ACHN (cell line): ENCODE data around the gene LRG1.

Experiments used
- DNase-seq: peaks from one replicate; pipeline ENCODE4 v3.0.0-alpha.2; 2015
- in situ Hi-C: cut with HindIII; loops from 2 replicates; pipeline ENCODE4 v1.10.0; 2017; ENCODE audit warnings: low sequenced_read_pairs, low pct_ligation_motif_present, low pct_unique_long_range_greater_than_20kb

LRG1 gene

DNA sequence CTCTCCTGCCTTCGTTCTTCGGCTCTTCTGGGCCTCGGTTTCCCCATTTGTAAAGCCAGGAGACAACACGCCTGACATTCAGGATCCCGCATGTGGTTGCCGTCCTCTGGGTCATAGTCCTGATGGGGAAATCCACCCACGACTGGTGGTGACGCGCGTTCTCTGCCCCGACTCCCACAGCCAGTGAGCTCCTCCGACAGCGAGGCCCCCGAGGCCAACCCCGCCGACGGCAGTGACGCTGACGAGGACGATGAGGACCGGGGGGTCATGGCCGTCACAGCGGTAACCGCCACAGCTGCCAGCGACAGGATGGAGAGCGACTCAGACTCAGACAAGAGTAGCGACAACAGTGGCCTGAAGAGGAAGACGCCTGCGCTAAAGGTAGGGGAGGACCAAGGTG lies 51.3 kb downstream of the LRG1 start:
- no peak for DNase-seq
- in situ Hi-C loops, result no loop called here

DNA sequence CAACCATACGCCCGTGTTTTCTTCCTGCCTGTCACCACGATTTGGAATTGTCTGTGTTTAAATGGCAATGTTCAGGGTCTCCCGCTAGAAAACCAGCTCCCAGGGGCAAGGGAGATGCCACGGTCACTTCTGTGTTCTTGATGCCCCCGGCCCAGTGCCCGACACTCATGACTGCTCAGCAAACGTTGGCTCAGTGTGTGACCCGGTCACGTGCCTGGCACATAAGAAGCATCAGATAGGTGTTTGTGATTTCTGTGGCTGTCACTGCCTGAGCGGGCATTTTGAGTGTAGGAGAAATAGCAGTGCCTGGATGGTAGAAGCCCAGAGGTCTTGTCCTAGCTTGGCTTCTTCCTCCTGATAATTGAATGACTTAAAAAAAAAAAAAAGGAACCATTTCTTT lies 52.3 kb downstream of the LRG1 start:
- no peak for DNase-seq
- in situ Hi-C loops, result no loop called here
